ENCODE data around the gene MAP2K3.

DNA sequence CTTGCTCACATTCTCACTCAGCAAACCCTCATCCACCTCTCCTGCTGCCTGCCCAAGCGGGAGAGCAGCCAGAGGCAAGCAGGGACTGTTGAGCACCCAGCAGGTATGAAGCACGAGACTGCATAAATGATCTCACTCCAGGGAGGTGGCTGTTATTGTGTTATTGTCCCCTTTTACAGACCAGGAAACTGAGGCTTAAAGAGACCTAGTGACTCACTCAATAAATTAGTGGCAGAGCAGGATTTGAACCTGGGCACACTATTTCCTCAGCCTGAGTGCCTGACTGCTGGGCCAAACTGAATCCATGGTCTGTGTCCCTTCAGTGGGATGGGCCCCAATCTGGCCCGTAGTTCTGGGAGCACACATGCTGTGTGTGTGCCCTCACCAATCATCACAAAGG lies 12.3 kb upstream of the MAP2K3 start:
- TF ChIP-seq, protein P1, sequence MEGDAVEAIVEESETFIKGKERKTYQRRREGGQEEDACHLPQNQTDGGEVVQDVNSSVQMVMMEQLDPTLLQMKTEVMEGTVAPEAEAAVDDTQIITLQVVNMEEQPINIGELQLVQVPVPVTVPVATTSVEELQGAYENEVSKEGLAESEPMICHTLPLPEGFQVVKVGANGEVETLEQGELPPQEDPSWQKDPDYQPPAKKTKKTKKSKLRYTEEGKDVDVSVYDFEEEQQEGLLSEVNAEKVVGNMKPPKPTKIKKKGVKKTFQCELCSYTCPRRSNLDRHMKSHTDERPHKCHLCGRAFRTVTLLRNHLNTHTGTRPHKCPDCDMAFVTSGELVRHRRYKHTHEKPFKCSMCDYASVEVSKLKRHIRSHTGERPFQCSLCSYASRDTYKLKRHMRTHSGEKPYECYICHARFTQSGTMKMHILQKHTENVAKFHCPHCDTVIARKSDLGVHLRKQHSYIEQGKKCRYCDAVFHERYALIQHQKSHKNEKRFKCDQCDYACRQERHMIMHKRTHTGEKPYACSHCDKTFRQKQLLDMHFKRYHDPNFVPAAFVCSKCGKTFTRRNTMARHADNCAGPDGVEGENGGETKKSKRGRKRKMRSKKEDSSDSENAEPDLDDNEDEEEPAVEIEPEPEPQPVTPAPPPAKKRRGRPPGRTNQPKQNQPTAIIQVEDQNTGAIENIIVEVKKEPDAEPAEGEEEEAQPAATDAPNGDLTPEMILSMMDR (IDR thresholded peaks at IDR 0.05) = no peak
- TF ChIP-seq POLR2A (IDR thresholded peaks at IDR 0.05) = no peak
